Activated naive CD4-positive, alpha-beta T cell treated with anti-CD3 and anti-CD28 coated beads for 36 hours (primary cell): ENCODE measurements around the gene MTMR8. TPM values are rescaled to one million over a fixed set of nuclear protein-coding genes. Genes with fewer than 3 reads are reported as not detected.
"Not testable (repeated sequence)": the region's sequence is repeated elsewhere in the genome, so short reads cannot be mapped to it uniquely, and the experiment has no call there.

Experiments
- CTCF ChIA-PET: fragments of 350-600 bp; sonication (Branson Sonifier 250); formaldehyde crosslinking; loops from one replicate; lab custom pipeline; 2021; ENCODE audit warnings: antibody characterized with exemption; lab: Charles Lee
- DNase-seq: peaks from one replicate; pipeline ENCODE4 v3.0.0-alpha.2; 2020
- H3K27ac Mint-ChIP-seq: one replicate; pipeline ENCODE4 v1.8.0; 2021; ENCODE audit warnings: mild to moderate bottlenecking, mixed read lengths
- H3K27me3 Mint-ChIP-seq: one replicate; pipeline ENCODE4 v1.8.0; 2021; ENCODE audit warnings: low read depth, mixed read lengths
- H3K36me3 Mint-ChIP-seq: one replicate; pipeline ENCODE4 v1.8.0; 2021; ENCODE audit warnings: low read depth, mixed read lengths
- H3K4me1 Mint-ChIP-seq: one replicate; pipeline ENCODE4 v1.8.0; 2021; ENCODE audit warnings: low read depth, mixed read lengths
- H3K4me3 Mint-ChIP-seq: one replicate; pipeline ENCODE4 v1.8.0; 2021; ENCODE audit warnings: mild to moderate bottlenecking, moderate library complexity, mixed read lengths
- H3K9me3 Mint-ChIP-seq: one replicate; pipeline ENCODE4 v1.8.0; 2021; ENCODE audit warnings: mixed read lengths
- intact Hi-C: fragments of 100-400 bp; cut with micrococcal nuclease; formaldehyde crosslinking; loops from one replicate; pipeline ENCODE4 v1.15.1; 2023
- total RNA-seq, 2 experiments: library from RNA; stranded (reverse); gene quantifications; one replicate each; pipeline ENCODE4 v1.2.3, GENCODE V29; 2021

Gene MTMR8
- total RNA-seq, 2 experiments from 2014 or later: 3.5 to 6.4 TPM

DNA sequence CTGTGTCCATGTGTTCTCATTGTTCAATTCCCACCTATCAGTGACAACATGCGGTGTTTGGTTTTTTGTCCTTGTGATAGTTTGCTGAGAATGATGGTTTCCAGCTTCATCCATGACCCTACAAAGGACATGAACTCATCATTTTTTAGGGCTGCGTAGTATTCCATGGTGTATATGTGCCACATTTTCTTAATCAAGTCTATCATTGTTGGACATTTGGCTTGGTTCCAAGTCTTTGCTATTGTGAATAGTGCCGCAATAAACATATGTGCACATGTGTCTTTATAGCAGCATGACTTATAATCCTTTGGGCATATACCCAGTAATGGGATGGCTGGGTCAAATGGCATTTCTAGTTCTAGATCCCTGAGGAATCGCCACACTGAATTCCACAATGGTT is 14.5 kb downstream of the MTMR8 start:
- H3K27ac Mint-ChIP-seq, H3K4me1 Mint-ChIP-seq, H3K27me3 Mint-ChIP-seq, CTCF ChIA-PET, intact Hi-C loops, H3K4me3 Mint-ChIP-seq, DNase-seq: not testable (repeated sequence)
- Mint-ChIP-seq H3K9me3 (peaks cover 24% of the 10 kb centered on the region), H3K36me3 (peaks cover 50% of the 10 kb centered on the region)

- Mint-ChIP-seq H3K9me3 (peaks cover 21% of the 10 kb centered on the region), H3K27ac (no peak overlapping the region), H3K4me1 (no peaks in the 10 kb centered on the region), H3K27me3 (no peaks in the 10 kb centered on the region), H3K36me3 (peaks cover 43% of the 10 kb centered on the region), H3K4me3 (no peak overlapping the region)
- CTCF ChIA-PET: no interaction called here
- DNase-seq: no peak
- intact Hi-C loops: no loop called here
Observed at GRCh38 chrX:64379924-64380323, 15.3 kb downstream of the MTMR8 start.

GRCh38 chrX:64377753-64378152 is 17.5 kb downstream of the MTMR8 start:
- H3K4me3 Mint-ChIP-seq: no peak overlapping the region
- H3K27me3 Mint-ChIP-seq: no peaks in the 10 kb centered on the region
- no peak for DNase-seq
- H3K9me3 Mint-ChIP-seq: peaks cover 24% of the 10 kb centered on the region
- no peak overlapping the region for H3K27ac Mint-ChIP-seq
- intact Hi-C loops: no loop called here
- no peaks in the 10 kb centered on the region for H3K4me1 Mint-ChIP-seq
- peaks cover 41% of the 10 kb centered on the region for H3K36me3 Mint-ChIP-seq
- CTCF ChIA-PET: no interaction called here

DNA sequence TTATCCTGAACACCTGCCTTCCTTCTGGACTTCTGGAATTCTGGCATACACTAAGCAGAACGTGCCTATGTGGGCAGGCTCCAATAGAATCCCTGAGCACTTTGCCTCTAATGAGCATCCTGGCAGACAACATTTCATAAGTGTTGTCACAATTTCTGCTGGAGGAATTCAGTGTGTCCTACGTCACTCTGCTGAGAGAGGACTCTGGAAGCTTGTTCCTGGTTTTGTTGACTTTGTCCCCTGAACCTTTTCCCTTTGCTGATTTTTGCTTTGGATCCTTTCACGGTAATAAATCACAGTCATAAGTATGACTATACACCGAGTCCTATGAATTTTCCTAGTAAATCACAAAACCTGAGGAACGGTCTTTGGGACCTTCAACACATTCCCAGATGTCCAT is 43.2 kb downstream of the MTMR8 start:
- no peaks in the 10 kb centered on the region for H3K27me3 Mint-ChIP-seq
- H3K9me3 Mint-ChIP-seq: no peaks in the 10 kb centered on the region
- no peak for DNase-seq
- CTCF ChIA-PET: no interaction called here
- intact Hi-C loops: no loop called here
- no peaks in the 10 kb centered on the region for H3K4me1 Mint-ChIP-seq
- no peak overlapping the region for H3K4me3 Mint-ChIP-seq
- H3K27ac Mint-ChIP-seq: no peak overlapping the region
- H3K36me3 Mint-ChIP-seq: peaks cover 37% of the 10 kb centered on the region

DNA sequence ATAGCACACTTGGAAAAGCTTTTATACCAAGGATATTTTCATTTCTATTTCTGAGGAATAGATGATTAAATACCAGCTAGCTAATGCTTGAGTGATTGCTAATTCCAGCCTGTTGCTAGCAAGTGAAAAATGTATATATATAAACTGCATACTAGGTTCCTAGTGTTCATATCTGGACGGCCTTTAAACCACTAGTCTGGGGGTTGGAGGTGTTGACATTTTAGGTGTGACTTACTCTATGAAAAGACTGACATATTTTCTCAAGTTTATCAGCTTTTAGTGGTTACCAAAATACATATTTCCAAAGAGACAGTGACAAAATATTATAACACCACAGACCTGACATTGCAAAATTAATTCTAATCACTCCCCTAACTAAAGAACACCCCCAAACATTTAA is 44.7 kb downstream of the MTMR8 start:
- CTCF ChIA-PET: no interaction called here
- intact Hi-C loops: no loop called here
- no peak for DNase-seq
- no peaks in the 10 kb centered on the region for H3K9me3 Mint-ChIP-seq
- H3K36me3 Mint-ChIP-seq: peaks cover 30% of the 10 kb centered on the region
- no peak overlapping the region for H3K27ac Mint-ChIP-seq
- no peaks in the 10 kb centered on the region for H3K27me3 Mint-ChIP-seq
- no peaks in the 10 kb centered on the region for H3K4me1 Mint-ChIP-seq
- H3K4me3 Mint-ChIP-seq: no peak overlapping the region

DNA sequence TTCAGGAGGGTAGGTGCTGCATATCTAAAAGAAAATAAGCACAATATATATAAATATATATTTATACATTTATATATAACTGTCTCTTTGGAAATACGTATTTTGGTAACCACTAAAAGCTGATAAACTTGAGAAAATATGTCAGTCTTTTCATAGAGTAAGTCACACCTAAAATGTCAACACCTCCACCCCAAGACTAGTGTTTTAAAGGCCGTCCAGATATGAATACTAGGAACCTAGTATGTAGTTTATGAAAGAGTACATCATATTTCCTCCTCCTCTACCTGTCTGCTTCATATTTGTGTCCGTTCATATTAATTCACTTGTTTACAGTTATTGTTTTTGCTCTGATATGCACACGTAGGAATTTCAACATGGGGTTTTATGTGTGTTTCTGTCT is 45.2 kb downstream of the MTMR8 start:
- H3K36me3 Mint-ChIP-seq: peaks cover 25% of the 10 kb centered on the region
- H3K27me3 Mint-ChIP-seq: no peaks in the 10 kb centered on the region
- no peak overlapping the region for H3K27ac Mint-ChIP-seq
- CTCF ChIA-PET: no interaction called here
- no peak for DNase-seq
- no peaks in the 10 kb centered on the region for H3K9me3 Mint-ChIP-seq
- intact Hi-C loops: no loop called here
- no peaks in the 10 kb centered on the region for H3K4me1 Mint-ChIP-seq
- no peak overlapping the region for H3K4me3 Mint-ChIP-seq

- H3K4me1 Mint-ChIP-seq: no peaks in the 10 kb centered on the region
- intact Hi-C loops: no loop called here
- H3K4me3 Mint-ChIP-seq: no peak overlapping the region
- H3K27me3 Mint-ChIP-seq: no peaks in the 10 kb centered on the region
- H3K27ac Mint-ChIP-seq: no peak overlapping the region
- DNase-seq: no peak
- no peaks in the 10 kb centered on the region for H3K9me3 Mint-ChIP-seq
- CTCF ChIA-PET: no interaction called here
- H3K36me3 Mint-ChIP-seq: peaks cover 10% of the 10 kb centered on the region
Observed at GRCh38 chrX:64342811-64343210, 52.4 kb downstream of the MTMR8 start.

DNA sequence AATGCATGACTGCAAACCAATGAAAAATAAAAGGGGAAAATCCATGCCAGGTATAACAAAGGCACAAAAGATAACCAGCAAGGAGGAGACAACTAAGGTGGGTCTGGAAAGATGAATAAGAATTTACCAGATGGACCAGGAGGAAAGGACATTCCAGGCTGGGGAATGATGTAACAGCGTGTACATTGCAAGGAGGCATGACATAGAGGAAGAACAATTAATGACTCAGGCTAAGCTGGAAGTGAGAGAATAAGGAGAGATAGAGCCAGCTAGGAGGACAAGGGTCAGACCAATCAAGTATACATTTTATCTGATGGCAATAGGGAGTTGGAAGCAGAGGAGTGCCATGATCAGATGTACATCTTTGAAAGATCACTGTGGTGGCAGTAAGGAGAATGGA is 57.0 kb downstream of the MTMR8 start:
- Mint-ChIP-seq H3K27ac (no peak overlapping the region), H3K36me3 (peaks cover 10% of the 10 kb centered on the region), H3K4me3 (no peak overlapping the region), H3K4me1 (no peaks in the 10 kb centered on the region), H3K27me3 (no peaks in the 10 kb centered on the region), H3K9me3 (no peaks in the 10 kb centered on the region)
- no peak for DNase-seq
- intact Hi-C loops: no loop called here
- CTCF ChIA-PET: no interaction called here

DNA sequence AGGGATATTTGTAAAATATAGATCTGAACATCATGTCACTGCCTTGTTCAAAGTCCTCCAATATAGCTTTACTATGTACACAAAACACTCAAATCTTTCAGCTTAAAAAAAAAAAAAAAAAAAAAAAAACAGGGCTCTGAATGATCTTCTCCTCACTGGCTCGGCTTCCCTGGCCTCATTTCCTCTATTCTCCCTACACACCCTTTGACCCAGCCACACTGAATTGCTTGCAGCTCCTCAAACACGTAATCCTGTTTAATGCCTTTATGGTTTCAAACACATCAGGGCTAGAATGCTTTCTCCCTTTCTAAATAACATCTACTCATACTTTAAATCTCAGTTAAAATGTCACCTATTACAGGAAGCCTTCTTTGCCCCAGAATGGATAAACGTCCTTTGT is 60.8 kb downstream of the MTMR8 start:
- H3K27me3 Mint-ChIP-seq: no peaks in the 10 kb centered on the region
- DNase-seq: no peak
- CTCF ChIA-PET: no interaction called here
- no peak overlapping the region for H3K27ac Mint-ChIP-seq
- H3K9me3 Mint-ChIP-seq: no peaks in the 10 kb centered on the region
- intact Hi-C loops: no loop called here
- H3K36me3 Mint-ChIP-seq: peaks cover 7% of the 10 kb centered on the region
- no peaks in the 10 kb centered on the region for H3K4me1 Mint-ChIP-seq
- H3K4me3 Mint-ChIP-seq: no peak overlapping the region

GRCh38 chrX:64330284-64330683 is 65.0 kb downstream of the MTMR8 start:
- no peak overlapping the region for H3K27ac Mint-ChIP-seq
- no peaks in the 10 kb centered on the region for H3K4me1 Mint-ChIP-seq
- intact Hi-C loops: no loop called here
- H3K36me3 Mint-ChIP-seq: peaks cover 34% of the 10 kb centered on the region
- H3K4me3 Mint-ChIP-seq: no peak overlapping the region
- no peak for DNase-seq
- no peaks in the 10 kb centered on the region for H3K27me3 Mint-ChIP-seq
- CTCF ChIA-PET: no interaction called here
- peaks cover 8% of the 10 kb centered on the region for H3K9me3 Mint-ChIP-seq

- H3K9me3 Mint-ChIP-seq: peaks cover 8% of the 10 kb centered on the region
- no peak overlapping the region for H3K4me3 Mint-ChIP-seq
- intact Hi-C loops: no loop called here
- CTCF ChIA-PET: interaction anchor here (0.8 kb wide), 1 partner anchor 70 kb away, joined by 3 read pairs; no protein-coding TSS in a partner anchor
- peaks cover 73% of the 10 kb centered on the region for H3K36me3 Mint-ChIP-seq
- H3K27ac Mint-ChIP-seq: no peak overlapping the region
- DNase-seq: no peak
- no peaks in the 10 kb centered on the region for H3K27me3 Mint-ChIP-seq
- no peaks in the 10 kb centered on the region for H3K4me1 Mint-ChIP-seq
Observed at GRCh38 chrX:64321507-64321906, 73.7 kb downstream of the MTMR8 start.

DNA sequence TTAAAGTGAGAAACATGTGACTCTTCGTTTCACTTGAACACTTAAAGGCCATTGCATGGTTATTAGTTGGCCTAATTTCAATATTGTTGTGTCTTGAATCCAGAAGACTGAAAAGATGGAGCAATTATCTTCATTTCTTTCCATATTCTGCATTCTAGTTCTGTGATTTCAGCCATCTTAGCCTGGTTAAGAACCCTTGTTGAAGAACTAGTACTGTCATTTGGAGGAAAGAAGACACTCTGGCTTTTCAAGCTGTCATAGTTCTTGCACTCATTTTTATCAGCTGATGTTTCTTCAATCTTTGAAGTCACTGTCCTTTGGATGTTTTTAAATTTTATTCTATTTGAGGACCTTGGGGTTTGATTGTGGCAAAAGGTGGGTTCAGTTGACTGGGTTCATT is 81.6 kb downstream of the MTMR8 start:
- H3K36me3 Mint-ChIP-seq: peaks cover 21% of the 10 kb centered on the region
- intact Hi-C loops: no loop called here
- CTCF ChIA-PET: no interaction called here
- H3K27me3 Mint-ChIP-seq: no peaks in the 10 kb centered on the region
- H3K27ac Mint-ChIP-seq: no peak overlapping the region
- DNase-seq: no peak
- no peaks in the 10 kb centered on the region for H3K4me1 Mint-ChIP-seq
- H3K4me3 Mint-ChIP-seq: no peak overlapping the region
- H3K9me3 Mint-ChIP-seq: peaks cover 28% of the 10 kb centered on the region

DNA sequence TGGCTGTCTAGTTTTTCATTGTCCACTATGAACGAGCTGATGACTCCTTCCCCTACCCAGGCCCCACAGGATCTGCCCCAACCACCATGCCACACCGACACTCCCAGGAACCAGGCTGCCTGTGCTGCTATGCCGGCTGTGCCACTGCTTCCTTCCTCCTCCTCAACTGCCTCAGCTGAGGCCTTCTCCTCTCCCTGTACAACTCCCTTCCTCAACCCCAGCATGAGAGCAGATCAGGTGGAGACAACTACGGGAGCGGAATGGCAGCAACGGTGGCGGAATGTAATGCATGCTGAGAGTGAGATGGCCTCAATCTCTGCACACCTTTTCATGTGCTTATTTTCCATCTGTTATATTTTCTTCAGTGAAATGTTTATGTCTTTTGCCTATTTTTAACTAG is 88.5 kb downstream of the MTMR8 start:
- Mint-ChIP-seq H3K27ac (no peak overlapping the region), H3K4me3 (no peak overlapping the region), H3K27me3 (no peaks in the 10 kb centered on the region), H3K4me1 (no peaks in the 10 kb centered on the region), H3K36me3 (peaks cover 11% of the 10 kb centered on the region), H3K9me3 (peaks cover 21% of the 10 kb centered on the region)
- intact Hi-C loops: no loop called here
- CTCF ChIA-PET: no interaction called here
- no peak for DNase-seq

GRCh38 chrX:64291123-64291522 is 104.1 kb downstream of the MTMR8 start:
- no peak overlapping the region for H3K4me3 Mint-ChIP-seq
- DNase-seq: no peak
- H3K27ac Mint-ChIP-seq: no peak overlapping the region
- H3K9me3 Mint-ChIP-seq: peaks cover 19% of the 10 kb centered on the region
- CTCF ChIA-PET: no interaction called here
- H3K36me3 Mint-ChIP-seq: peaks cover 15% of the 10 kb centered on the region
- H3K4me1 Mint-ChIP-seq: no peaks in the 10 kb centered on the region
- H3K27me3 Mint-ChIP-seq: no peaks in the 10 kb centered on the region
- intact Hi-C loops: no loop called here
